Inferior parietal cortex (tissue), 1 donor: ENCODE results near the gene UGT1A10.

ENCODE experiments used
- DNase-seq: peaks from one replicate; pipeline ENCODE4 v3.0.0-alpha.2; 2016; ENCODE audit errors: extremely low spot score

UGT1A10 gene

DNA sequence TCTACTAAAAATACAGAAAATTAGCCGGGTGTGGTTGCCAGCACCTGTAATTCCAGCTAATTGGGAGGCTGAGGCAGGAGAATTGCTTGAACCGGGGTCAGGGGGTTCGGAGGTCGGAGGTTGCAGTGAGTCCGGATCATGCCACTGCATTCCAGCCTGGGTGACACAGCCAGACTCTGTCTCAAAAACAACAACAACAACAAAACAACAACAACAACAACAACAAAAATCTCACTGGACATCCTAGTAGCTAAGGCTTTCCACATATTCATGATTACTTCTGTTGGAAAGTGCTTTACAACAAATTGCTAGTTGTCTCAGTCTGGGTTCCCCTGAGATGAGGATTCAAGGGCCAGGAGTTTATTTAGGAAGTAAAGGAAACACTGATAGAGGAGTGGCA, 137.6 kb downstream of the UGT1A10 start:
- no peak for DNase-seq

DNA sequence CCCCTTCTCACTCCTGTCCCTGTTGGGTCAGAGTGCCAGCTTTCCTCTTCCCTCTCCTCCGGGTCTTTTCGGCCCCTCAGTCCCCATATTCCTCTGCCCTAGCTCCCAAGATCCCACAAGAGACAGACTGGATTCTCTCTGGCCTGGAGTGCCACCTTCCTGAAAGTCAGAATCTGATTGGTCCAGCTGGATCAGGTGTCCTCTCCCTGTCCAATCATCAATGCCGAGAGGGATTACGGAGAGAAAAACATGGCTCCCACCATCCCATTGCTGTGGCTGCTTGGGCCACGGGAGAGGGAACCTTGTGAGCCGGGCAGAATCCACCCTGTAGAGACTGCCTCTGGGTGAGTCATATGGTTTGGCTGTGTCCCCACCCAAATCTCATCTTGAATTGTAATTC, 139.2 kb downstream of the UGT1A10 start:
- no peak for DNase-seq

DNA sequence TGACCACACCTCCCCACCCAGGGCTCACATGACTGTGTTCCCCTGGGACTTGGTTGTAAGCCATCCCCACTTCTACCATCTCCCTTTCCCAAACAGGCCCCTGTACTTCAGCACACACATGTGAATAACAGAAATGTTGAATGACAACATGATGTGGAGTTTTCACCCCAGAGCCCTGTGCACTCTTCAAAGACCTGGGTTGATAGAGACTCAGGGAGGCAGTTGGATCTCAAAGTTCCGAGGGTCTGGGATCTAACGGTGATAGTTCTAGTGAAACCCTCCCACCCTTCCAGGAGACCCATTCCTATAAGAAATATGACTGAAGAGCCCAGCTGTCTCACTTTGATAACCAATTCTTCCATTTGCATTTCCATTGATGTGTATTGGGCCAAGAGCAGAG, 141.8 kb downstream of the UGT1A10 start, which contains the start of gene MROH2A:
TSS of gene MROH2A (plus strand) at position 301 of the 400 bp plus-strand sequence. CDS start 1,029 bp downstream, outside the sequence.
- no peak for DNase-seq

DNA sequence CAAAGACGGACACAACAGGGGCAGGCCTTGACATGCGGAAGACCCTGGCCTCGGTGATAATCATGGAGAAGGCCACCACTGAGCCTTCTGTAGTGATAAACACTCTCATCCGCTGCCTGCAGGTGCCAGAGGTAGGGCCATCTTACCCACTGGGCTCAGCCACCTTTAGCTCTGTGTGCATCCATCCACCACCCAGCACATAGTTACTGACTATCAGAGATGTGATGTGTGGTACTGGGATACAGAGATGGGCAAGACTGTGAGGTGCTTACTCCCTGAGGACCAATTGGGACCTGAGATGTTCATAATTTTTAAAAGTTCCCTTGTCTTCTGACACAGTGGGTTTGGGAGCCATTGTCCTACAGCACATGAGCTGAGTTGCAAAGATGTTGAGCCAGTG, 143.5 kb downstream of the UGT1A10 start:
- no peak for DNase-seq

DNA sequence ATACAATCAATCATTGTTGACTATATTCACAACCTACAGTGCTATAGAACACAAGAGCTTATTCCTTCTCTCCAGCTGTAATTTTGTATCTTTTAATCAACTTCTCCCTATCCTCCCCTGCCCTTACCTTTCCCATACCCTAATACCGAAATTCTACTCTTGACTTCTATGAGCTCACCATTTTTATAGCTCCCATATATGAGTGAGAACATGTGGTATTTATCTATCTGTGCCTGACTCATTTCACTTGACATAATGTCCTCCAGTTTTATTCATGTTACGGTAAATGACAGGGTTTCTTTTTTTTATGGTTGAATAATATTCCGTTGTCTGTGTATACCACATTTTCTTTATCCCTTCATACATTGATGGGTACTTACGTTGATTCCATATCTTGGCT, 144.5 kb downstream of the UGT1A10 start:
- DNase-seq = no peak

DNA sequence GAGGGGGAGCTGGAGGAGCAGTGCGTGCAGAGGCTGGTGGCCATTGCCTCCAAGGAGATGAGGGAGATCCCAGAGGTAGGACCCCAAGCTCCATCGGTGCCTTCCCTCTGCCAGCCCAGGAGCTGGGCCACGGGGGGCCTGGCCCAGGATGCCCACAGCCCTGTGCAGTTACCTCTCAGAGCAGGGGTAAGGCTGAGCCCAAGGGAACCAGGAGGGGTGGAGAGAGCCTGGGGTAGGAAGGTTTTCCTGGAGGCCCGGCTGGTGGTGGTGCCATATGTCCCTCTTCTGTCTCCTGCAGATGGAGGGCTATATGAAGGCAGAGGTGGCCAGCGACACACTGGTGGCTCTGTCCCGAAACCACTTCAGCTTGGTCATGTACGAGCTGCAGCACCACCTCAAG, 153.3 kb downstream of the UGT1A10 start:
- DNase-seq = no peak

DNA sequence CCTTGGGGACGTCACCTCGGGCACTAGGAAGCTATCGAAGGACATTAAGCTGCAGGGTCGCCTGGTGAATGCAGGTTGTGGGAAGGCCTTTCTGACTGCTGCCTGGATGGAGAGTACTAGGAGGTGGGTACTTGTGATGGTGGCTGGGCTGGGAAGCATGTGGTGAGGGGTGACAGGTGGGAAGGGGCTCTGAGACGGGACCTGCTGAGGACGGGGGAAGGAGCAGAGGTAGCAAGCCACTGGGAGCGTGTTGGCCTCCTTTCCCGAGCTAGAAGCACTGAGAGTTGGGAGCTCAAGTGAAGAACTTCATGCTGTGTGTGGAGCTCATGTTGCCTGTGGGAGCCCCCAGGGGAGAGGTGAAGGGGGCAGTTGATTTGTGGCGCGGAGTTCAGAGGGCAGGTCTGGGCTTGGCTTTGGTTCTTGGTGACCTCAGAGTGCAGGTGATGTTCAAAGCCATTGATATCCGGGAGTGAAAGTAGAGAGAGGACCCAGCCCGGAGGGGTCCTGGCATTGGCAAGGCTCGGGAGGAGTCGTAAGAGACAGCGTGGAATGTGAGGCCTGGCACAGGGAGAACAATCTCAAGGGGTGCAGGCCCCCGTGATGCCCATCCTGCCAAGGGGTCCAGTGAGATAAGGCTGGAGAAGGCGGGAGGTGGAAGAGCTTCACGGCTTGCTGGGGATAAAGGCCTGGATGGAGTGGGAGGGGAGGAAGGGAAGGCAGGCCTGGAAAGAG, 155.1 kb downstream of the UGT1A10 start:
- no peak for DNase-seq

DNA sequence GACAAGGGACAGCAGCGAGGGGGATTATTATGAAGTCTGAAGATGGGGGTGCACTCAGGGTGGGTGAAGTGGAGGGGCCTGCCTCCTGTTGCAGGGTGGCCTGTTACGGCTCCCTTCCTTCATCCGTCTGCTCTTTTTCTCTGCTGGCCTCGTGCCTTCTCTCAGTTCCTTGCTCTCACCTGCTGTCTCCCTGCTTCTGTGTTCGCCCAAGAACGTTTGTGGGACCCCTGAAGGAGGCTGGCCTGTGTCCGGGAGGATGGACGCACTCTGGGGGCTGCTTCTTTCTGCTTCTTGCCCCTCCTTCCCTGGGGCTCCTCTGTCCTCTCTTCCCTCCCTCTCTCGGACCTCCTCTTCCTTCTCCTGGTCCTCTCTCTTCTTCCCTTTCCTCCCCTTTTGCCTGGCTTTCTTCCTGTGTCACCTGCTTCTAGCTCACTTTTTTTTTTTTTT, 155.7 kb downstream of the UGT1A10 start:
- no peak for DNase-seq

DNA sequence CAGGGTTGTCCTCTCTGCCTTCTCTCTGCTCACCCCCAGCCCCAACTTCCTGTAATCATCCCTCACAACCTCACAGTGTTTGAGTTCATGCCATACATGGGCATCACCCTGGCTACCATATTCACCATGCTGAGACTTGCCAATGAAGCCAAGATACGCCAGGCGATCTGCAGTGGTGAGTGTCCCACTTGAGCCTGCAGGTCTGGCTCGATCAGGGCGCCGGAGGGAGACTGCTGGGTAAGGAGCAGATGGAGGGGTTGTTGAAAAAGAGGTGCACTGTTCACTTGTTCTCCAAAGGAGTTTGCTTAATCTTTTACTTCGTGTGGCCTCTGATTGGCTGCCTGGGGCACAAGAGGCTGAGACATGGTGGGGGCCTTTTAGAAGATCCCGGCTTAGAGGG, 156.5 kb downstream of the UGT1A10 start:
- DNase-seq = no peak

DNA sequence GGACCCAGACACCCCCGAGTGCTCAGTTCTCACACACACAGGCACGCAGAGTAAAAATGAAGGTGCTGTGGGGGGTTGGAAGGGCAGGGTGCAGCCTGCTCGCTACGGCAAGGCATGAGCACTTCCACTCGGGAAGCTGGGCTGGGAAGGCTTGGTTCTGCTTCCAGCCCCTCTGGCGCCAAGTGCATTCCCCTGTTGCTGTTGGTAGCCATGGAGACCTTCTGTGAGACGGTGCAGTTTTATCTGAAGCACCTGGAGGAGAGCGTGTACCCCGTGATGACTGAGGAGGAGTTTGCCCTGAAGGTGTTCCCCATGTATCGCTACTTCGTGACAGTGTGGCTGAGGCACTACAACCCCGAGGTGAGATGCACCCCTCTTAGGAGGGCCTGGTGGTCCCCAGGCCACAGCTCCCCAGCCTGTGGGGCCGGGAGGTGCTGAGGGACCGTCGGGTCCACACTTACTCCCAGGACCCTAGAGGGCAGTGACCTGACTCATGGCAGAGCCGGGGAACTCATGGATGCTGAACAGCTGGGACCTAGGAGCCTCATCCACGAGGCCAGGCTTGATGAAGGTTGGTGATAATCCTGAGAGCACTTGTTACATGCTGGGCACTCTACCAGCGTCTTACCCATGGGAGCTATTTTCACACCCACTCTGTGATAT, 157.3 kb downstream of the UGT1A10 start:
- no peak for DNase-seq

DNA sequence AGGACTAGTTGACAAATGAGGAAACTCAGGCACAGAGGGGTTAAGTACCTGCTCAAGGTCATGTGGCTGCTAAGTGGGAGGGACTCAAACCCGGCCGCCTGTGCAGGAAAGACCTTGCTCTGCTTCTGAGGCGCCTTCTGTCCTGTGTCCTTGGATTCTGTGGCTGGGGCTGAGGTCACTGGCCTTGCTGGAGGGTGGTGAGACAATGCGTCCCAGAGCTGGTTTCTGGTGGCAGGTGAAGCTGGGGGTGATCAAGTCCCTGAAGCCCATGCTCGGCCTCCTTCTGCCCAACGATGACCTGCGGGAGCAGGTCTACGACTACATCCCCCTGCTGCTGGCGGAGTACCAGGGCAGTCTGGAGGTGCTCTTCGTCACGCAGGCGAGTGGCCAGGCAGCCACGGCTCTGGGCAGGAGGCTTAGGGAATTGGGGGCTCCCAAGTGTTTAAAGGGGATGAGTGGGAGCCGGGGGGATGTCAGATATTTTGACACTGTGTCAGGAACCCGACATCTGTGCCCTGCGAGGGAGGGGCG, 157.9 kb downstream of the UGT1A10 start:
- DNase-seq = no peak

DNA sequence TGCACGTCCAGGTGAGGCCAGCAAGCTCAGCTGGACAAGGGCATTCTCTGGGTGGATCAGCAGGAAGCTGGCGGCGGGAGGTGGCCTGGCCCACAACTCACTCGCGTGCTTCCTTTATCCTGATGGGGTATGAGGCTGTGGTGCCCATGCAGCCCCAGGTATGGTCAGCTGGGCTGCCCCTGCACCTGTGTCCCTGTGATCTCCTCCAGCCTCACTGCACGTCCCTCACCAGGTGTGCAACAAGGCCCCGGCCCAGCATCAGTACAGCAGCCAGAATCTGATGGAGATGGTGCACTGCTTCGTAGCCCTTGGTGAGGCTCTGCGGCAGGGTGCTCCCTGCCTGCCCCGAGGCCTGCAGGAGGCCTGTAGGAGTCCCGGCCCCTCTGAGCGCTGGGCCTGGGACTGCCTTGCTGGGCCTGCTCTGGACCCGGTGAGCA, 159.5 kb downstream of the UGT1A10 start:
- DNase-seq = no peak

DNA sequence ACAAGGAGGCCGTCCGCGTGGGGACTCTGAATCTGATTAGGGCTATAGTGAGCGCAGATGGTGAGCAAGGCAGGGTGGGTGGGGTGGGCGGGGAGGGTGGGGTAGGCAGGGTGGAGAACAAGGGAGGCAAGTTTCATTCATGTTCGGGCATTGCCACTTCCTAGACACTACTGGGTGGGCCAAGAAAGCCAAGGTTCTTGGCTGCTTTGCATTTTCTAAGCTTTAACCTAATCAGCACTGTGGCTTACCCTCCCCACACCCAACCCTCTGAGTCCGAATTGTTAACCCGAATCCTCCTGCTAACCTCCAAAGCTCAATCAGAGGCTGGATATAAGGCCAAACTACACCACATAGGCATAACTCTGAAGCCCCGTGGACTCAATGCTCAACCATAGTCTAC, 160.0 kb downstream of the UGT1A10 start:
- no peak for DNase-seq

DNA sequence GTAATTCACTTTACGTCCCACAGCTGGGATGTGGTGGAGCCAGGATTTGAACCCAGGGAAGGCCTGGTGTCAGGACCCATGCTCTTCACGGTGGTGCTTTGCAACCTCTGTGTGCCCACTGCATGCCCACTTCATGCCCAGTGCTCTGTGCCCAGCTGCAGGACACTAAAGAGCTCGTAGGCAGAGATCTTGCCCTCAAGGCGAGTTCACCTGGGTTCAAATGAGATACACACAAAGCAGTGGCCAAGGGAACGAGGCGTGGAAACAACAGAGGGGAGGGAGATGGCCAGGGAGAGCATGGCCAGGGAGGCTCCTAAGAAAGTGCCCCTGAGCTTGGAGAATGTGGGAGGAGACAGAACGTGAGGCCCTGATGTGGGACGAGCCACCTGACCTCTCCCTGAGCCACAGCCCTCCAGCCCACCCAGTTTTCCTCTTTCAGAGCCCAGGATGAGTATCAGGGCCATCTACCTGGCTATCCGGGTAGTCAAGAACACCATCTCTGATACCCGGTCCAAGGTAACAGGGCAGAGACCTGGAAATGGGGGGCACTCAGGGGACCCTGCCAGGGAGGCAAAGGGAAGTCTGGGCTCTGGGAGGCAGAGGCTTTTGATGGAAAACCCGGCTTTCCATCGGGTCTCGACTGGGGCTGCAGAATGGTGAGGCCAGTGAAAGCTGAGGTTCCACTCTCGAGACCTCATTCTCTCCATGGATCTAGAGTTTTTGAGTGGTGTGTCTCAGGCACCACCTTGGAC, 162.3 kb downstream of the UGT1A10 start:
- DNase-seq = no peak

DNA sequence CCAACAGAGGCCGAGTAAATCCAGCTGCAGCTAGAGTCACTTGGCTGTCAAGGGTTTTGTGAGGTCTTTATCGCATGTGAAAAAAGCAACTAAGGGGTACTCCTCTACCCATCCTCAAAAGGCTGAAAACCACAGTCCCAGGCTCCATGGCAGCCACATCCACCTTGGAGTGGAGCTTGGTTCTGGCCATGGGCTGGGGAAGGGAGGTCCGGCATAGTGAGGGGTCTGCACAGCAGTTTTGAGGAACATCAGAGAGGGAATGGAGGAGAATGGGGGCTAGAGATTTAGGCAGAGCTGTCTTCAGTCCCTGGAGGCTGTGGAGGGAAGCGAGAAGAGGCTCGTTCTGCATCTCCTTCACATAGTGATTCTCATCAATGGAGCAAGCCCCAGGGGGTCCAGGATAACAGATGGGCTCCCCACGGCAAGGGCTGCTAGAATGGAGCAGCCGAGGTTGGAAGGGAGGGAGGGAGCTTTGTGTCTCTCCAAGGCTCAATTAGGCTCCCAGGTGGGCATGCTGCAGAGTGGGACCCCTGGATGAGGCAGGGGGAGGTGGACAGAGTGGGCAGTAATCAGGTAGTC, 162.9 kb downstream of the UGT1A10 start:
- no peak for DNase-seq

DNA sequence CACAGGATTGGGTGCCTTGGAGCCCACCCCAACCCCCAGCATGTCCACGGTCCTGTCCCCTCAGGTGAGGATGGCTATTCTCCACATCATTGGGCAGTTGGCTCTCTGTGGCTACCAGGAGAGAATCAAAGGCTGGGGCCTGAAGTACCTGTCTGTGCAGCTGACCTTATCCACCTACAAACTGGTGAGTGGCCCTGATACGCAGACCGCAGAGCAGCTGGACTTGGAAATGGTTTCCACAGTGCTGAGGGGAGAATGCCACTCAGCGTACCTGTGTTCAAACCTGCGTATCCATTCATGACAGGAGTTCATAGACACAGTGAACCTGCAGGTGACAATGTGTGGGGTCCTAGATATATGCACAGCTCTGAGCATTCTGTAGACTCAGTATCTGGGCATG, 163.5 kb downstream of the UGT1A10 start:
- no peak for DNase-seq

DNA sequence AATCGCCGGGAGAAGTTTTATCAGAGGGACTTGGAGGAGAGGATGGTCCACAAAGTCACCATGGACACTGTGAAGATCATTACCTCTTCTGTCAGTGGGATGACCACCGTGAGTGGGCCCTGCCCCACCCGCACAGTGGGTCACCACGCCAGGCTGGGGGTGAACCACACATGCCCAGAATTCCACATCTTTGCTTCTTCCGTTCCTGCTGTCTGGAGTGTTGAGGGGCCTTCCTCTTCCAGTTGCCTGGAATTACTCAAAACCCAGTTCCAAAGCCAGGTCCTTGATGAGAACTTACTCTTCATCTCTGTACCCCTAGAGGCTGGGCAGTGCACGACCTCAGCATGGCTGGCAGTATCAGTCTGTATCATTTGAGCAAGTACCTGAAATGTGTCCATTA, 164.0 kb downstream of the UGT1A10 start:
- DNase-seq = no peak

DNA sequence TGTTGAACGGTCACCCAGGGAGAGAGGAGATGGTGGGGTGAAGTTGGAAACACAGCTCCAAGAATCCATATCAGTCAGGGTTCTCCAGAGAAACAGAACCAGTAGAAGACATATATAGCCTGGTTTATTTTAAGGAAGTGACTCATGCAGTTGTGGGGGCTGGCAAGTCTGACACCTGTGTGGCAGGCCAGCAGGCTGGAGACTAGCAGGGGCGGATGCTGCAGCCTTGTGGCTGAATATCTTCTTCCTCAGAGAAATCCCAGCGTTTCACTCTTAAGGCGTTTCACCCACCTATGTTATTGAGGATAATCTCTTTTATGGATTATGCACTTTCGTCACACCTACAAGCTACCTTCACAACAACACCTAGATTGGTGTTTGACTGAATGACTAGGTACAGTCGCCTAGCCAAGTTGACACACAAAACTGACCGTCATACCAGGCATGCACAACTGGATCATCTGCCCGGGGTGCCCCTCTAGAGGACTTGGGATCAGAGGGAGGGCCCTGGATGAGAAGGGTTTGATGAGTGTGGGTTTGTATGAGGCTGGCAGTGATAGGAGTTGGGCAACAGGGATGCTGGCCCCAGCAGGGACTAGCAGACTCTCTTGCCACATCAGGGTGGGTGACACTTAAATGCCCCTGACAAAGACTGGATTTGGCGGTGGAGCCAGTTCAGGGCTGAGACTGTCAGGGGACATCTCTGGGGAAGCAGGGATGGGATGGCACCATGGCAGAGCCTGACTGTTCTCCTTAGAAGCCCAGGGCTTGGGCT, 165.3 kb downstream of the UGT1A10 start:
- DNase-seq = peak; percentile 17

DNA sequence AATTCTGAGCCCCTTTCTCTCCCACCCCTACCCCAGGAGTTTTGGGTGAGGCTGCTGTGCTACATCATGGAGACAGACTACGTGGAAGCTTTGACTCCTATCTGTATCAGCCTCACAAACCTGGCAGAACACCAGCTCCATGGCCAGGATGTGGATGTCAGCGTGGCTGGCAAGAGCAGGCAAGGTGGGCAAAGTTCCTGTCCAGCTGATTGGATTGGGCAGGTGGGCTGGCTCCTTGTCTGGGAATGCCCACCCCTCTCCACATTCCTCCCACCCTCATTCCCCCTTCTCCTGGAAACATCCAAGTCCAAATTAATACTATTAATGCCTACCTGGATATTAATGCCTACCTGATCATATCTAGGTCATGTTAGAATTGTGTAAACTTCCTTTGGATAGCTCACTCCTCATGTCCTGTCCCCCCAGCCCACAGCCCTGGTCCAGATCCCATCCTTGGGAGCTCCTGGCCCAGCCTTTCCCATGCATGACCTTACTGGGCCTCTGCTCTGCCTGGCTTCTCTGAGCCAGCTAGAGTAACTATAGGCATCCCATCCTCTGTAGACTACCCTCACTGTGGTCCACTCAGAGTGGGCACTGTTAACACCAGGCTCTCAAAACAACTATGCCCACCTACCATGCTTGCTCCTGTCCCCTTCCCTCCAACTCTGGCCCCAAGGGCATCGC, 166.0 kb downstream of the UGT1A10 start:
- no peak for DNase-seq

DNA sequence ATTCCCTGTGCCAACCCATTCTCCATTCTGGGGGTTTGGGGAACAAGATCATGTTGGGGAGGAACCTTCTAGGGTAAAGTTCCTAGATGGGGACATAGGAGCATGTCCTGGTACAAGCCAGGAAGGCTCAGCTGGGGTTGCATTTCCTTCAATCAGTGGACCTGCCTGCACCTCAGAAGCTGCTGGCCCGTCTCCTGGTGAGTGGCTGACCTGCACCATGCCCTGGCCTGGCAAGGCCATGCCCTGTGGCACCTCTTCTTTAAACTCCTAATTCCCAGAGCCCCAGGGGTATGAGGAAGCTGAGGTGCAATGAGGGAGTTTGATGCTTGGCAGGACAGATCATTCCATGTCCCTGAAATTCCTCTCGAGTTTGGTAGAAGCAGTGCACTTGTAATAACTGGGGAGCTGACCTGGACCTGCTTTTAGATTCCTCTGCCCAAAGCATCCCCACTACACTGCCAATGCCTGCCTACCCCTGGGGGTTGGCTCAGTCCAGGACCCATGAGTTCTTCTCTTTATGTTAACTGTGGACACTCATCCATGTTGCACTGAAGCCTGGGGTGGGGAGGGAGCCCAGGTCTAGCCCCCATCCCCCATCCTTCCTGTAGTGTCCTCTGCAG, 167.2 kb downstream of the UGT1A10 start:
- no peak for DNase-seq
